Stomach (tissue), 9 donors: ENCODE measurements around the gene SLC6A3. TPM values are rescaled to one million over a fixed set of nuclear protein-coding genes. Genes with fewer than 3 reads are reported as not detected.

Experiments
- DNase-seq, 2 donors: peaks; one replicate each; pipeline versions ENCODE4 v3.0.0 to v3.0.0-alpha.2; 2013 to 2019
- H3K27ac ChIP-seq, 5 donors: fragments of 200-600 bp in 4 of 5; sonication (generic) in 4 of 5; one replicate each; pipeline ENCODE4 v1.5.1; 2013 to 2019; ENCODE audit warnings: mild to moderate bottlenecking in 1 of 5, moderate library complexity in 1 of 5
- H3K27me3 ChIP-seq, 3 donors: fragments of 200-600 bp; sonication (generic); one replicate each; pipeline ENCODE4 v1.5.1; 2017 to 2019; ENCODE audit warnings: mixed run types in 1 of 3
- H3K36me3 ChIP-seq, 4 donors: fragments of 200-600 bp; sonication (generic); 1 replicate in 3 of 4; 2 replicates in 1 of 4; pipeline ENCODE4 v1.5.1; 2016 to 2019
- H3K4me1 ChIP-seq, 4 donors: fragments of 200-600 bp; sonication (generic); one replicate each; pipeline ENCODE4 v1.5.1; 2016 to 2019
- H3K4me3 ChIP-seq, 4 donors: fragments of 200-600 bp; sonication (generic) in 3 of 4; one replicate each; pipeline ENCODE4 v1.5.1; 2016 to 2019; ENCODE audit warnings: mild to moderate bottlenecking in 1 of 4
- H3K9me3 ChIP-seq, 4 donors: fragments of 200-600 bp; sonication (generic); one replicate each; pipeline ENCODE4 v1.5.1; 2016 to 2019
- CTCF ChIP-seq, 7 experiments: fragments of 450-650 bp in 4 of 7; fragments of 200-600 bp in 3 of 7; sonication (generic) in 3 of 7; IDR thresholded peaks; one replicate each; pipeline ENCODE4 v1.5.1; 2016 to 2019; ENCODE audit warnings: antibody characterized with exemption in 7 of 7, control low read depth in 2 of 7, mild to moderate bottlenecking in 1 of 7
- EP300 ChIP-seq: sonication (generic); formaldehyde crosslinking; IDR thresholded peaks from one replicate; pipeline ENCODE4 v1.6.1; 2017; ENCODE audit warnings: antibody characterized with exemption
- POLR2A ChIP-seq, 4 donors: fragments of 450-650 bp; IDR thresholded peaks; one replicate each; pipeline ENCODE4 v1.6.1; 2016; ENCODE audit warnings: antibody characterized with exemption in 4 of 4, control low read depth in 2 of 4, mild to moderate bottlenecking in 1 of 4, moderate library complexity in 1 of 4
- POLR2AphosphoS5 ChIP-seq, 3 donors: sonication (generic); formaldehyde crosslinking; IDR thresholded peaks; one replicate each; pipeline ENCODE4 v1.6.1; 2016; ENCODE audit warnings: antibody characterized with exemption in 3 of 3
- WGBS, 5 donors: extraction: QIAGEN DNeasy Blood & Tissue Kit in 3 of 5; methylation state at CpG; one replicate each; pipeline versions ENCODE4 v1.1.5 to v1.1.7; 2013 to 2018; 5-methylcytosine and 5-hydroxymethylcytosine counted together
- intact Hi-C: fragments of 100-400 bp; cut with DNase I; formaldehyde crosslinking; loops from one replicate; pipeline ENCODE4 v1.15.1; 2023; ENCODE audit warnings: low total_unique reads
- polyA plus RNA-seq, 3 donors: library from polyadenylated mRNA; stranded (reverse); fragments of 200-250 nt; gene quantifications; one replicate each; pipeline ENCODE4 v1.2.3, GENCODE V29; 2013
- total RNA-seq, 5 donors: library from RNA; depleted of rRNA; stranded (reverse); fragments of >200 nt; gene quantifications; one replicate each; pipeline versions ENCODE4 v1.1.0 to v1.2.3, GENCODE V29; 2014 to 2016
- donor health status: healthy with polysubstance abuse.
- donor health status: Bipolar disorder and iron deficiency.
- donor health status: healthy.

SLC6A3 gene
- total and polyA plus RNA-seq, 8 donors, result 0.05 TPM; not detected in 7

- H3K27ac ChIP-seq, result no peak overlapping the region
- no peaks in the 10 kb centered on the region for H3K4me1 ChIP-seq
- no peak for DNase-seq
- H3K27me3 ChIP-seq, result peaks cover 0 to 49% (median 0%) of the 10 kb centered on the region in 3 donors
- H3K4me3 ChIP-seq, result no peak overlapping the region
- H3K36me3 ChIP-seq, result no peaks in the 10 kb centered on the region
- no peak for TF ChIP-seq POLR2A (IDR thresholded peaks at IDR 0.05)
- TF ChIP-seq CTCF (IDR thresholded peaks at IDR 0.05), result no peak
- no peak for TF ChIP-seq POLR2AphosphoS5 (IDR thresholded peaks at IDR 0.05)
- no peak for TF ChIP-seq EP300
- 76 to 90% (median 77%) methylated on average over 5 to 13 of the region's 13 CpGs for WGBS, 5 donors
- H3K9me3 ChIP-seq, result no peaks in the 10 kb centered on the region
- intact Hi-C loops, result no loop called here
Measured at GRCh38 chr5:1415059-1415425, 30.2 kb downstream of the SLC6A3 start.

GRCh38 chr5:1414311-1415058, 30.8 kb downstream of the SLC6A3 start:
- WGBS, 5 donors, result 45 to 67% (median 62%) methylated on average over 26 to 27 of the region's 27 CpGs
- H3K27me3 ChIP-seq, result peaks cover 0 to 54% (median 0%) of the 10 kb centered on the region in 3 donors

GRCh38 chr5:1413611-1414241, 31.5 kb downstream of the SLC6A3 start:
- no peaks in the 10 kb centered on the region for H3K36me3 ChIP-seq
- H3K27ac ChIP-seq, result no peak overlapping the region
- TF ChIP-seq CTCF (IDR thresholded peaks at IDR 0.05) (no peak), POLR2AphosphoS5 (IDR thresholded peaks at IDR 0.05) (no peak), POLR2A (IDR thresholded peaks at IDR 0.05) (no peak), EP300 (no peak)
- H3K27me3 ChIP-seq, result peaks cover 0 to 62% (median 0%) of the 10 kb centered on the region in 3 donors
- no peak overlapping the region for H3K4me3 ChIP-seq
- no peak for DNase-seq
- intact Hi-C loops, result no loop called here
- WGBS, 5 donors, result 65 to 78% (median 73%) methylated on average over 9 to 23 of the region's 23 CpGs
- no peaks in the 10 kb centered on the region for H3K9me3 ChIP-seq
- no peaks in the 10 kb centered on the region for H3K4me1 ChIP-seq

More at GRCh38 chr5:1414311-1415058, 30.8 kb downstream of the SLC6A3 start:
- Histone ChIP-seq H3K4me3 (no peak overlapping the region), H3K9me3 (no peaks in the 10 kb centered on the region), H3K27ac (no peak overlapping the region), H3K4me1 (no peaks in the 10 kb centered on the region), H3K36me3 (no peaks in the 10 kb centered on the region)
- no peak for TF ChIP-seq POLR2A (IDR thresholded peaks at IDR 0.05)
- TF ChIP-seq POLR2AphosphoS5 (IDR thresholded peaks at IDR 0.05), result no peak
- TF ChIP-seq EP300, result no peak
- TF ChIP-seq CTCF (IDR thresholded peaks at IDR 0.05), result no peak
- intact Hi-C loops, result no loop called here
- peak in 1 of 2 donors; percentile 42 for DNase-seq

- H3K27me3 ChIP-seq, result peaks cover 0 to 67% (median 0%) of the 10 kb centered on the region in 3 donors
- intact Hi-C loops, result no loop called here
- H3K4me1 ChIP-seq, result no peaks in the 10 kb centered on the region
- no peak for TF ChIP-seq CTCF (IDR thresholded peaks at IDR 0.05)
- DNase-seq, result no peak
- H3K9me3 ChIP-seq, result no peaks in the 10 kb centered on the region
- no peak overlapping the region for H3K4me3 ChIP-seq
- WGBS, 5 donors, result 41 to 63% (median 53%) methylated on average over 13 of the region's 13 CpGs
- no peaks in the 10 kb centered on the region for H3K36me3 ChIP-seq
- no peak overlapping the region for H3K27ac ChIP-seq
Measured at GRCh38 chr5:1413211-1413610, 32.0 kb downstream of the SLC6A3 start.
